Caco-2 (cell line): ENCODE measurements around the gene ZNF594. TPM values are rescaled to one million over a fixed set of nuclear protein-coding genes. Genes with fewer than 3 reads are reported as not detected.
A peak's percentile ranks its signal among the peaks of the same experiment; 100 is the strongest.
"Not testable (repeated sequence)": the region's sequence is repeated elsewhere in the genome, so short reads cannot be mapped to it uniquely, and the experiment has no call there.

ENCODE experiments used
- Bru-seq: library from RNA; stranded (reverse); fragments of 400-500 nt; gene quantifications from one replicate; lab custom pipeline; 2021; lab: Mats Ljungman, UMichigan
- BruChase-seq, 2 experiments: library from RNA; stranded (reverse); fragments of 400-500 nt; gene quantifications; one replicate each; lab custom pipeline; 2021; lab: Mats Ljungman, UMichigan
- BruUV-seq: library from RNA; stranded (reverse); fragments of 400-500 nt; replicated peaks from 2 replicates; lab custom pipeline; 2021; lab: Mats Ljungman, UMichigan
- CTCF ChIA-PET: fragments of 300-600 bp; sonication (Branson Sonifier 250); formaldehyde crosslinking; loops from one replicate; lab custom pipeline; 2022; ENCODE audit warnings: antibody characterized with exemption; lab: Charles Lee
- POLR2A ChIA-PET: fragments of 300-600 bp; sonication (Branson Sonifier 250); formaldehyde crosslinking; loops from one replicate; lab custom pipeline; 2022; ENCODE audit warnings: antibody characterized with exemption; lab: Charles Lee
- DNase-seq, 2 experiments: peaks; one replicate each; pipeline versions ENCODE4 v3.0.0 to v3.0.0-alpha.2; 2020 to 2022
- H3K27me3 ChIP-seq: replicated peaks from 2 replicates; pipeline ENCODE4 v1.6.0; 2011; ENCODE audit warnings: low read length; ENCODE audit not compliant: control insufficient read depth, insufficient read depth
- H3K36me3 ChIP-seq: 2 replicates; pipeline ENCODE4 v1.5.1; 2011; ENCODE audit warnings: low read length; ENCODE audit not compliant: control insufficient read depth, insufficient read depth
- H3K4me1 ChIP-seq: fragments of 250-450 bp; sonication (Bioruptor Pico); 2 replicates; pipeline ENCODE4 v1.5.1; 2020; ENCODE audit warnings: mild to moderate bottlenecking
- H3K4me3 ChIP-seq: 2 replicates; pipeline ENCODE4 v1.5.1; 2011; ENCODE audit warnings: low read depth, mild to moderate bottlenecking, control low read depth, low read length
- H3K9me3 ChIP-seq: fragments of 250-450 bp; sonication (Bioruptor Pico); 2 replicates; pipeline ENCODE4 v1.5.1; 2020; ENCODE audit warnings: mild to moderate bottlenecking, moderate library complexity
- H3K27ac Mint-ChIP-seq: one replicate; pipeline ENCODE4 v1.8.0; 2022; ENCODE audit warnings: mixed read lengths; ENCODE audit not compliant: unreplicated experiment
- H3K27me3 Mint-ChIP-seq: one replicate; pipeline ENCODE4 v1.8.0; 2022; ENCODE audit warnings: mixed read lengths; ENCODE audit not compliant: insufficient read depth, unreplicated experiment
- H3K36me3 Mint-ChIP-seq: one replicate; pipeline ENCODE4 v1.8.0; 2022; ENCODE audit warnings: mild to moderate bottlenecking, mixed read lengths; ENCODE audit not compliant: insufficient read depth, unreplicated experiment
- H3K4me1 Mint-ChIP-seq: one replicate; pipeline ENCODE4 v1.8.0; 2022; ENCODE audit warnings: low read depth, mixed read lengths; ENCODE audit not compliant: unreplicated experiment
- H3K4me3 Mint-ChIP-seq: one replicate; pipeline ENCODE4 v1.8.0; 2022; ENCODE audit warnings: mild to moderate bottlenecking, moderate library complexity, mixed read lengths; ENCODE audit not compliant: unreplicated experiment
- H3K9me3 Mint-ChIP-seq: one replicate; pipeline ENCODE4 v1.8.0; 2022; ENCODE audit warnings: mixed read lengths; ENCODE audit not compliant: unreplicated experiment
- CTCF ChIP-seq, 2 experiments: fragments of 200-600 bp in 1 of 2; IDR thresholded peaks; 1 replicate in 1 of 2; 2 replicates in 1 of 2; pipeline versions ENCODE4 v1.5.1 to v1.8.0; 2011 to 2022; ENCODE audit warnings: antibody characterized with exemption in 1 of 2, control low read depth in 1 of 2, inconsistent platforms in 1 of 2, low read depth in 1 of 2, low read length in 1 of 2, mild to moderate bottlenecking in 1 of 2, moderate library complexity in 1 of 2; ENCODE audit not compliant: insufficient read depth in 1 of 2, severe bottlenecking in 1 of 2, unreplicated experiment in 1 of 2
- intact Hi-C: fragments of 100-400 bp; cut with micrococcal nuclease; formaldehyde crosslinking; loops from one replicate; pipeline ENCODE4 v1.10.0; 2022; ENCODE audit not compliant: unreplicated experiment
- long read RNA-seq: library from polyadenylated mRNA; stranded (forward); transcript quantifications from one replicate; pipeline ENCODE4 v2.0.0, GENCODE V29; 2022
- total RNA-seq: library from RNA; stranded (reverse); gene quantifications from 2 replicates; pipeline ENCODE4 v1.2.3, GENCODE V29; 2022

ZNF594 gene
- total RNA-seq (6.2 and 7.5 TPM in 2 replicates), Bru-seq, nascent RNA (percentile 73 among the genes with signal in this experiment), BruChase-seq, experiment 1, labeled RNA remaining after a 2-hour chase (percentile 68 among the genes with signal in this experiment), BruChase-seq, experiment 2, labeled RNA remaining after a 6-hour chase (percentile 58 among the genes with signal in this experiment)
- long read RNA-seq, full-length matches to known transcripts: 7 of 9 reads
- long read RNA-seq, partial matches to known transcripts: 0 of 9 reads
- long read RNA-seq, other reads (novel, unspliced or antisense): 2 of 9 reads

GRCh38 chr17:5191541-5192417 is at the start of gene ZNF594:
Gene ZNF594, minus strand, starts transcription at chr17:5191868. Its CDS starts 7,612 bp downstream, at chr17:5184256.
- Histone ChIP-seq H3K9me3 (0 out of 2 replicates have a peak, but pooled peaks cover 4% of the 10 kb centered on the region), H3K4me1 (no peaks in the 10 kb centered on the region), H3K27me3 (no peaks in the 10 kb centered on the region), H3K36me3 (no peaks in the 10 kb centered on the region; the same call in none of the 2 replicates), H3K4me3 (peak within 1 kb of the TSS; percentile 77)
- POLR2A ChIA-PET: interaction anchor here (0.6 kb wide), 1 partner anchor 50 kb away, joined by 3 read pairs; no protein-coding TSS in a partner anchor
- no TSS peak for BruUV-seq
- Mint-ChIP-seq H3K27me3 (no peaks in the 10 kb centered on the region), H3K36me3 (peaks cover 38% of the 10 kb centered on the region), H3K4me3 (peak within 1 kb of the TSS; percentile 88), H3K9me3 (peaks cover 22% of the 10 kb centered on the region), H3K4me1 (no peaks in the 10 kb centered on the region), H3K27ac (peak within 1 kb of the TSS; percentile 83)
- peak; percentile 91 to 93 for DNase-seq
- CTCF ChIA-PET: no interaction called here
- peak; percentile 36 to 61 for TF ChIP-seq CTCF (IDR thresholded peaks at IDR 0.05; ENCODE audit: insufficient read depth in 1 of 2, low read depth in 1 of 2, low read length in 1 of 2, severe bottlenecking in 1 of 2, unreplicated experiment in 1 of 2)
- intact Hi-C loops: no loop called here

GRCh38 chr17:5239769-5240168 is 48.1 kb upstream of the ZNF594 start:
- H3K4me3 ChIP-seq, H3K4me1 ChIP-seq, intact Hi-C loops, POLR2A ChIA-PET, H3K27me3 Mint-ChIP-seq, H3K36me3 Mint-ChIP-seq, H3K27ac Mint-ChIP-seq, H3K9me3 ChIP-seq, H3K36me3 ChIP-seq, BruUV-seq, H3K9me3 Mint-ChIP-seq, CTCF ChIA-PET, H3K4me3 Mint-ChIP-seq, DNase-seq, H3K27me3 ChIP-seq, H3K4me1 Mint-ChIP-seq: not testable (repeated sequence)

GRCh38 chr17:5238333-5238732 is 46.7 kb upstream of the ZNF594 start:
- DNase-seq: no peak
- H3K4me3 Mint-ChIP-seq: no peak overlapping the region
- no peaks in the 10 kb centered on the region for H3K9me3 ChIP-seq
- no peak overlapping the region for H3K4me3 ChIP-seq
- no peaks in the 10 kb centered on the region for H3K36me3 Mint-ChIP-seq
- ChIA-PET CTCF (no interaction called here), POLR2A (no interaction called here)
- no peaks in the 10 kb centered on the region for H3K36me3 ChIP-seq
- no peak overlapping the region for H3K27ac Mint-ChIP-seq
- intact Hi-C loops: no loop called here
- TF ChIP-seq CTCF (IDR thresholded peaks at IDR 0.05; ENCODE audit: insufficient read depth in 1 of 2, low read depth in 1 of 2, low read length in 1 of 2, severe bottlenecking in 1 of 2, unreplicated experiment in 1 of 2): no peak
- H3K4me1 ChIP-seq: no peaks in the 10 kb centered on the region
- no TSS peak for BruUV-seq
- H3K27me3 ChIP-seq: no peaks in the 10 kb centered on the region
- H3K27me3 Mint-ChIP-seq: no peaks in the 10 kb centered on the region
- no peaks in the 10 kb centered on the region for H3K4me1 Mint-ChIP-seq
- H3K9me3 Mint-ChIP-seq: no peaks in the 10 kb centered on the region
